ENCODE data around the gene COL28A1. TPM values are rescaled to one million over a fixed set of nuclear protein-coding genes. Genes with fewer than 3 reads are reported as not detected.

Gene COL28A1
- total RNA-seq: 0.58 TPM in 1 of 2 replicates, not detected in the other

DNA sequence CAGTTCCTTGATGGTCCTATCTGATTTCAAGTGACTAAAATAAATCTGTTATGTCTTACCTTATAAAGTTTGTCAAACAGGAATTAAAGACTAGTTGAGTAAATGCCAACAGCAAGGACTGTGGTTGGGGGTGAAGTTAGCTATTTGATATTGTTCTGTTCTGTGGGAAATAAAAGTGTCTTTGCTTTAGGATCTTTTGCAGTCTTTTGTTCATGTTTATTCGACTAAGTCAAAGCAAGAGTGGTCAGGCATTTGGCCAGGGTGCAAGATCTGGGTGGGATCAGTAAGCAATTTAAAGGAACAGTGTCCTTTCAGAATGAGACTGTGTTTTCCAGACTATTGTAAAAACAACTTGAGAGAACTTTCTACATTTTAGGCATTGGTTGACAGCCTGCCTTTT, at the start of gene COL28A1:
Gene COL28A1, minus strand, starts transcription at position 183 of the 400 bp plus-strand sequence. CDS start 2,998 bp downstream, outside the sequence.

DNA sequence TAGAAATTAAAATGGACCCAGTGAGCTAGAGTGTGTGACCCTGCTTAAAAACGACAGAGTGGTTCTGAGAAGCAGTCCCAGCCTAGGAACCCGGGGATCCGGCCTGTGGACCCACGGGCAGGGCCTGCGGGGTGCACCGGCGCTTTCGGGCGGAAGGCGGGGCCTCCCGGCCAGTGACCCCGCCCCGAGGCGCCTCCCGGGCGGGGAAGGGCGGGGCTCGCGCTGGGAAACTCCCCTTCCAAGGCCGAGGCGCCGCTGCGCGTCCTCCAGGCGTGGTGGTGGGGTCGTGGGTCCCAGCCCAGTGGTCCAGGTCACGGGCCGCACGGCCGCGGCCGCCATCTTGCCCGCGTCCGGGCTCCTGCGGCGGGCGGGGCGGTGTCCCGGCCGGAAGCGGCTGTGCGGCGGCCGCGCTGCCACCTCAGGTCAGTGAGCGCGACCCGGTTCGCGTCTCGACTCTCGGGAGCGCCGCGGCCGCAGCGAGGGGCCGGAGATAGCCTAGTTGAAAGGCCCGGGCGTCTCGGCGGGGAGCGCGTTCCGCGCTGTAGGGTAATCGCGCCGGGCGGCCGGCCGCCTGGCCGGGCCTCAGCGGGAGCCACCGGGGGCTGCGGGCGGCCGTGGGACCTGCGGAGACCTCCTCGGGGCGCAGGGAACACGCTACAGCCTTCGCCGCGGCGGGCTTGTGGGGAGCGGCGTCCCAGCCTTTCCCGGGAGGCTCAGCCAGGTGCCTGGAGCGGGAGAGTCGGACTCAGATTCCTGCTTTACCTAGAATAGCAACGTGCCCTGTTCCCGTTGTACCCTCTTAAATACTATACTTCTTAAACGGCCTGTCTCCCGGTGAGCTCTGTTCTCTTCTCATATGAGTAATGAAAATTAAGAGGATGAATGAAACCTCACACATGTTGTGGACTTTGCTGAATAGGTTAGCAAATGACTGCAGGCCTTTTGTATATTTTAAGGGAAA, 31.3 kb upstream of the COL28A1 start, which contains the start of gene MIOS:
Gene MIOS, plus strand, starts transcription at position 234 of the 961 bp plus-strand sequence. CDS start 5,592 bp downstream, outside the sequence.

Other genes starting within 250 kb of the COL28A1 start
- 37.2 and 37.5 TPM in 2 replicates for gene MIOS, start 31.0 kb upstream of the COL28A1 start, total RNA-seq
- gene UMAD1, start 104.9 kb upstream of the COL28A1 start, total RNA-seq: 10.8 and 14.1 TPM in 2 replicates
- 11.4 and 79.6 TPM in 2 replicates for gene RPA3, start 182.7 kb upstream of the COL28A1 start, total RNA-seq